Breast epithelium (tissue), 3 donors: ENCODE results near the gene WASHC4.

Experiments used
- POLR2A ChIP-seq: fragments of 450-650 bp; IDR thresholded peaks from one replicate; pipeline ENCODE4 v1.6.1; 2016; ENCODE audit warnings: antibody characterized with exemption, mild to moderate bottlenecking, moderate library complexity
- POLR2AphosphoS5 ChIP-seq, 3 donors: sonication (generic); formaldehyde crosslinking; IDR thresholded peaks; one replicate each; pipeline ENCODE4 v1.6.1; 2017; ENCODE audit warnings: antibody characterized with exemption in 3 of 3
- TF ChIP-seq, protein P1 (sequence below), 3 donors: fragments of 450-650 bp; IDR thresholded peaks; one replicate each; pipeline ENCODE4 v1.5.1; 2016 to 2017; ENCODE audit warnings: antibody characterized with exemption in 3 of 3, mild to moderate bottlenecking in 3 of 3, moderate library complexity in 3 of 3

- TF ChIP-seq, protein P1, sequence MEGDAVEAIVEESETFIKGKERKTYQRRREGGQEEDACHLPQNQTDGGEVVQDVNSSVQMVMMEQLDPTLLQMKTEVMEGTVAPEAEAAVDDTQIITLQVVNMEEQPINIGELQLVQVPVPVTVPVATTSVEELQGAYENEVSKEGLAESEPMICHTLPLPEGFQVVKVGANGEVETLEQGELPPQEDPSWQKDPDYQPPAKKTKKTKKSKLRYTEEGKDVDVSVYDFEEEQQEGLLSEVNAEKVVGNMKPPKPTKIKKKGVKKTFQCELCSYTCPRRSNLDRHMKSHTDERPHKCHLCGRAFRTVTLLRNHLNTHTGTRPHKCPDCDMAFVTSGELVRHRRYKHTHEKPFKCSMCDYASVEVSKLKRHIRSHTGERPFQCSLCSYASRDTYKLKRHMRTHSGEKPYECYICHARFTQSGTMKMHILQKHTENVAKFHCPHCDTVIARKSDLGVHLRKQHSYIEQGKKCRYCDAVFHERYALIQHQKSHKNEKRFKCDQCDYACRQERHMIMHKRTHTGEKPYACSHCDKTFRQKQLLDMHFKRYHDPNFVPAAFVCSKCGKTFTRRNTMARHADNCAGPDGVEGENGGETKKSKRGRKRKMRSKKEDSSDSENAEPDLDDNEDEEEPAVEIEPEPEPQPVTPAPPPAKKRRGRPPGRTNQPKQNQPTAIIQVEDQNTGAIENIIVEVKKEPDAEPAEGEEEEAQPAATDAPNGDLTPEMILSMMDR (IDR thresholded peaks at IDR 0.05) = no peak
- TF ChIP-seq POLR2A = no peak
- no peak for TF ChIP-seq POLR2AphosphoS5 (IDR thresholded peaks at IDR 0.05)
Measured at GRCh38 chr12:105157606-105158005, 50.1 kb downstream of the WASHC4 start.
